Measurements from ENCODE around the gene GDI1.

The GDI1 gene

GRCh38 chrX:154490414-154491083, 53.6 kb downstream of the GDI1 start, which contains the start of gene SLC10A3:
Gene SLC10A3 (minus strand): TSS chrX:154490629. CDS start chrX:154488940, 1,689 bp downstream.
- peak within 1 kb of the TSS; percentile 95 for H3K27ac Mint-ChIP-seq
- peaks cover 29% of the 10 kb centered on the region for H3K4me1 Mint-ChIP-seq (ENCODE audit: low read depth)
- no peaks in the 10 kb centered on the region for H3K9me3 Mint-ChIP-seq
- intact Hi-C loops (cut with micrococcal nuclease): loop anchor here (5.0 kb wide), 1 partner anchor 37 kb away; no protein-coding TSS in a partner anchor
- peak within 1 kb of the TSS; percentile 82 for H3K4me3 Mint-ChIP-seq
- H3K36me3 Mint-ChIP-seq (ENCODE audit: low read depth): peaks cover 21% of the 10 kb centered on the region
- peaks cover 3% of the 10 kb centered on the region for H3K27me3 Mint-ChIP-seq

All from dendritic cell treated with granulocyte-macrophage colony-stimulating factor and Interleukin-4, amounts not matched to agents 40 ng/mL and 50 ng/mL, for 4 days (primary cell).